GM12865 (cell line): ENCODE data around the gene ACOT9.

ENCODE experiments used
- DNase-seq: peaks from one replicate; pipeline ENCODE4 v3.0.0; 2010; ENCODE audit warnings: low read depth
- H3K4me3 ChIP-seq: 2 replicates; pipeline ENCODE4 v1.5.1; 2011; ENCODE audit warnings: mild to moderate bottlenecking, low read depth, low read length, control low read depth
- TF ChIP-seq, protein P1 (sequence below): IDR thresholded peaks from 2 replicates; pipeline ENCODE4 v1.5.1; 2011; ENCODE audit warnings: low read length, control low read depth, low read depth, inconsistent platforms; ENCODE audit not compliant: insufficient read depth; ENCODE audit errors: missing control alignments

The ACOT9 gene, protein sequence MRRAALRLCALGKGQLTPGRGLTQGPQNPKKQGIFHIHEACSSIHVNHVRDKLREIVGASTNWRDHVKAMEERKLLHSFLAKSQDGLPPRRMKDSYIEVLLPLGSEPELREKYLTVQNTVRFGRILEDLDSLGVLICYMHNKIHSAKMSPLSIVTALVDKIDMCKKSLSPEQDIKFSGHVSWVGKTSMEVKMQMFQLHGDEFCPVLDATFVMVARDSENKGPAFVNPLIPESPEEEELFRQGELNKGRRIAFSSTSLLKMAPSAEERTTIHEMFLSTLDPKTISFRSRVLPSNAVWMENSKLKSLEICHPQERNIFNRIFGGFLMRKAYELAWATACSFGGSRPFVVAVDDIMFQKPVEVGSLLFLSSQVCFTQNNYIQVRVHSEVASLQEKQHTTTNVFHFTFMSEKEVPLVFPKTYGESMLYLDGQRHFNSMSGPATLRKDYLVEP

DNA sequence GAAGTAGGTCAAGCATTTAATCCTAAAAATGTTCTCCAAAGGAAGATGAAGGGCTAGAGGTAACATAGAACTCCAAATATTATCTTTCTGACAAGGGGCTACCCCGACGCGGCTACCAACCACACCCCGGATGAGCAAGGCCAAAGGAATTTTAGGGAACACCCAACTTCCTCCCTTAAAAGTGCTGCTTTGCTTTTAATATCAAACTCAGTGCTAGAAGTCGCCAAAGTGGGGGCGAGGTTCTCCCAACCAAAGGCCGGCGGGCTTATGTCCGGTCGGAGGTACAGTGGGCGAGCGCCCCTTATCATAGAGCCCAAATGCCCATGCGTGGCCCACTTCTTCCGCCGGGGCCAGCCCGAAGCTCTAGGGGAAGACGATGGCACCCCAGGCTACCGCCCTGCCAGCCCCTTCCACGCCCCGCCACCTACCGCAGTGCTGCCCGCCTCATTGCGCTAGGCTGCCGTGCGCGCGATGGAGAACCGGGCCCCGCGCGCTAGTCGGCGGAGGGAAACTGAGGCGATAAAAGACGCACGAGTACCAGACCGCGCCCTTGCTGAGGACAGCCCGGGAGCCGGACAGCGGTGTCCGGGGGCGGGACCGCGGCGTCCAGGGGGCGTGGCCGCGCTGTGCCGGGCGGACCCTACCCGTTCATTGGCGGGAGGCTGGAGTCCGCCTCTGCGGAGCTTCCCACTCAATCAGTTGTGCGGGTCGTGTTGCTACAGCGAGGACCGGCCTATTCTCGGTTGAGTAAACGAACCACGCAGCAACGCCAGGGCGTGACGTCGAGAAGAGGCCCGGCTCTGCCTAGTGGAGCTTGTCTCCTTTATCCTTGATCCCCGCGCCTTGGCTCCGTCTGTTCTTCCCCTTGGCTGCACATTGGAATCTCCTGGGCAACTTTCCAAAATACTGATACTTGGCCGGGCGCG, at the start of gene ACOT9:
ACOT9 (minus strand) TSS at position 580 of the 926 bp plus-strand sequence; CDS start at position 448, 132 bp downstream.
- peak; percentile 92 for DNase-seq
- TF ChIP-seq, protein P1, sequence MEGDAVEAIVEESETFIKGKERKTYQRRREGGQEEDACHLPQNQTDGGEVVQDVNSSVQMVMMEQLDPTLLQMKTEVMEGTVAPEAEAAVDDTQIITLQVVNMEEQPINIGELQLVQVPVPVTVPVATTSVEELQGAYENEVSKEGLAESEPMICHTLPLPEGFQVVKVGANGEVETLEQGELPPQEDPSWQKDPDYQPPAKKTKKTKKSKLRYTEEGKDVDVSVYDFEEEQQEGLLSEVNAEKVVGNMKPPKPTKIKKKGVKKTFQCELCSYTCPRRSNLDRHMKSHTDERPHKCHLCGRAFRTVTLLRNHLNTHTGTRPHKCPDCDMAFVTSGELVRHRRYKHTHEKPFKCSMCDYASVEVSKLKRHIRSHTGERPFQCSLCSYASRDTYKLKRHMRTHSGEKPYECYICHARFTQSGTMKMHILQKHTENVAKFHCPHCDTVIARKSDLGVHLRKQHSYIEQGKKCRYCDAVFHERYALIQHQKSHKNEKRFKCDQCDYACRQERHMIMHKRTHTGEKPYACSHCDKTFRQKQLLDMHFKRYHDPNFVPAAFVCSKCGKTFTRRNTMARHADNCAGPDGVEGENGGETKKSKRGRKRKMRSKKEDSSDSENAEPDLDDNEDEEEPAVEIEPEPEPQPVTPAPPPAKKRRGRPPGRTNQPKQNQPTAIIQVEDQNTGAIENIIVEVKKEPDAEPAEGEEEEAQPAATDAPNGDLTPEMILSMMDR: no peak
- peak within 1 kb of the TSS; percentile 83 for H3K4me3 ChIP-seq

DNA sequence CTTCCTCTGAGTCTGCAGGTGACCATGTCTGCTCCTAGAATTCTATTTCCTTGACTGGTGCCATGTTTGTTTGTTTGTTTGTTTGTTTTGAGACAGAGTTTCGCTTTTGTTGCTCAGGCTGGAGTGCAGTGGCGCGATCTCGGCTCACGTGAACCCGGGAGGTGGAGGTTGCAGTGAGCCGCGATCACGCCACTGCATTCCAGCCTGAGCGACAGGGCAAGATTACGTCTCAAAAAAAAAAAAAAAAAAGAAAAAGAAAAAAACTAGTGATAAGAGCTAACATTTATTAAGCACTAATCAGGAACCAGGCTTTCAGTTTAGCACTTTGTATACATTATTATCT, 47.0 kb upstream of the ACOT9 start:
- no peak overlapping the region for H3K4me3 ChIP-seq
- TF ChIP-seq, protein P1: no peak
- no peak for DNase-seq

DNA sequence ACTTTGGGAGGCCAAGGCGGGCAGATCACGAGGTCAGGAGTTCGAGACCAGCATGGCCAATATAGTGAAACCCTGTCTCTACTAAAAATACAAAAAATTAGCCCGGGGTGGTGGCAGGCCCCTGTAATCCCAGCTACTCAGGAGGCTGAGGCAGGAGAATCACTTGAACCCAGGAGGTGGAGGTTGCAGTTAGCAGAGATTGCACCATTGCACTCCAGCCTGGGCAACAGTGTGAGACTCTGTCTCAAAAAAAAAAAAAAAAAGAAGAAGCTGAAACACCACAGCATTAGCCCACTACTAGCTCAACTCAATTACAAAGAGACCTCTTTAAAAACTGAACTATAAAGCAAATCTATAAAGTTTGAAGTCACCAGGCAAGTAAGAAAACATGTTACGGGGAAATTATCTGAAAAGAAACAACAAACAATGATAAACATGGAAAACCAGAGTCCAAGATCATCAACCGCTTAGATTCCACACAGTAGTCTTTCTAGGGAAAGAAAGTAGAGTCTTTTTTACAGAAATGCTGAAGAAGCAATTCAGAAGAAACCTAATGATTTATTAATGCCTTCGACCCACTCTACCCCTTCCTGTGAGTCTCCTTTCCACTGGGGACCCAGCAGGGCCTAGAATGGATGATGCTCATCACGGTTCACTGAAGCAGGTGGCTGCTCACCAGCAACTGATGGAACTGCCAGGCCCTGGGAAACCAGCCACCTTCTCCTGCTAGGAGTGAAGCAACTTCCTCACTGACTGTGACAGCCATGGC, 46.5 kb upstream of the ACOT9 start:
- TF ChIP-seq, protein P1: no peak
- H3K4me3 ChIP-seq: no peak overlapping the region
- no peak for DNase-seq

DNA sequence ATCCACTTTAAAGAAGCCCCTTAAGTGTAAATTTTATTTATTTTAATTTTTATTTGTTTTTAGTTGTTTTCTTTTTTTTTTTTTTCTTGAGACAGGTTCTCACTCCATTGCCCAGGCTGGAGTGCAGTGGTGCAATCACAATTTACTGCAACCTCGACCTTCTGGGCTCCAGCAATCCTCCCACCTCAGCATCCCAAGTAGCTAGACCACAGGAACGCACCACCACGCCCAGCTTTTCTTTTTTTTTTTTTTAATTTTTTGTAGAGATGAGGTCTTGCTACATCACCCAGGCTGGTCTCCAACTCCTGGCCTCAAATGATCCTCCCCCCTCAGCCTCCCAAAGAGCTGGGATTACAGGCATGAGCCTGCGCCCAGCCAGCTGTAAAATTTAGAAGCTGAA, 45.9 kb upstream of the ACOT9 start:
- no peak for DNase-seq
- TF ChIP-seq, protein P1: no peak
- no peak overlapping the region for H3K4me3 ChIP-seq

DNA sequence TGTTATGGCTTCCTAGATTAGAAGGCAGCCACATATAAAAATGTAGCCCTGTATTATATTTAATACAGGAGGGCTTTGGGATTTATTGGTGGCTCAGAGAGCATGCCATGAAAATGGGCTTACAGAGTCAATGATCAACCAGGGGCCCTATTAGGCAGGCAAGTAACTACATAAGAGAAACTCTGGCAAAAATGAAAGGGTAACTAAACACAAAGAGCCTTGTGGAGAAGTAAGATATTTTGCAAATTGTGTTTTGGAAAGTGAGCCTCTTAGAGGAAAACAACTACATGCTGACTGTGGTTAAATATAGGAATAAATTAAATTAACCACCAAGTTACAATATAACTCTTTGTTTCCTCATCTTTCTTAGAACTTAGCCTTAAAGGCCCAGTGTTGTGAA, 45.4 kb upstream of the ACOT9 start:
- TF ChIP-seq, protein P1: no peak

DNA sequence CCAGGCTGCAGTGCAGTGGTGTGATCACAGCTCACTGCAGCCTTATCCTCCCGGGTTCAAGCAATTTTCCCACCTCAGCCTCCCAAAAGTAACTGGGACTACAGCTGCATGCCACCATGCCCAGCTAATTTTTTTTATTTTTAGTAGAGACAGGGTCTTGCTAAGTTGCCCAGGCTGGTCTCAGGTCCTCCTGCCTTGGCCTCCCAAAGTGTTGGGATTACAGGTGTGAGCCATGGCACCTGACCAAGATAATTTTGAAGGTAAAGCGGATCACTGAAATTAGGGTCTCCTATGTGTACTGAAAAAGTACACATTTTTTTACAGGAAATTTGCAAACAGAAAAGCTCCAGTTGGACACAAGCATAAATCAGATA, 44.7 kb upstream of the ACOT9 start:
- no peak for DNase-seq
- H3K4me3 ChIP-seq: no peak overlapping the region
- TF ChIP-seq, protein P1: no peak

More for the DNA sequence above, 45.4 kb upstream of the ACOT9 start:
- no peak for DNase-seq
- H3K4me3 ChIP-seq: no peak overlapping the region
